Right lobe of liver (tissue), 4 donors: ENCODE data around the gene ALOX5.

Experiments
- POLR2A ChIP-seq: fragments of 450-650 bp; IDR thresholded peaks from one replicate; pipeline ENCODE4 v1.6.1; 2017; ENCODE audit warnings: antibody characterized with exemption, mild to moderate bottlenecking
- TF ChIP-seq, protein P1 (sequence below), 4 donors: fragments of 200-600 bp in 3 of 4; fragments of 450-650 bp in 1 of 4; IDR thresholded peaks; one replicate each; pipeline versions ENCODE4 v1.5.1 to v1.8.0; 2016 to 2022; ENCODE audit warnings: antibody characterized with exemption in 4 of 4, mild to moderate bottlenecking in 2 of 4
- donor health status: DM: no; HTN: no; CAD: no.
- donor health status: DM: no; HTN: no; CAD: no.
- donor health status: DM: no; HTN: yes; CAD: no.

DNA sequence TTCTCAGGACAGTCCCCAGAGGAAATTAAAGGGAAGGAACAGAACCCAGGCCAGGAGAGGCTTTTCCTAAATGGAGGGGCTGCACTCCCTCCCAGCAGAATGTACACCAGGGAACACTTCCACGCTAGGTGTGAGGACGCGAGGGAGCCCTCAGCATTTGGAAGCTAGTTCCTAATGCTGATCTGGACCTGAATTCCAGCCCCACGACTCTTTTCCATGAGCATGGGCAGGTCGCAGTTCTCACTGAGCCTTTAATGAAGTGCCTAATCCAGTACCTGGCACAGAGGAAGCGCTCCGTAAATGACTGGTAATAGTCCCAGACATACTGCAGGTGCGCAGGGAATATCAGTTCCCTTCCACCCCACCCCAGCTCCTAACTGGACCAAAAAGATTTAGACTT lies 1.1 kb downstream of the ALOX5 start:
- TF ChIP-seq POLR2A: no peak
- TF ChIP-seq, protein P1, sequence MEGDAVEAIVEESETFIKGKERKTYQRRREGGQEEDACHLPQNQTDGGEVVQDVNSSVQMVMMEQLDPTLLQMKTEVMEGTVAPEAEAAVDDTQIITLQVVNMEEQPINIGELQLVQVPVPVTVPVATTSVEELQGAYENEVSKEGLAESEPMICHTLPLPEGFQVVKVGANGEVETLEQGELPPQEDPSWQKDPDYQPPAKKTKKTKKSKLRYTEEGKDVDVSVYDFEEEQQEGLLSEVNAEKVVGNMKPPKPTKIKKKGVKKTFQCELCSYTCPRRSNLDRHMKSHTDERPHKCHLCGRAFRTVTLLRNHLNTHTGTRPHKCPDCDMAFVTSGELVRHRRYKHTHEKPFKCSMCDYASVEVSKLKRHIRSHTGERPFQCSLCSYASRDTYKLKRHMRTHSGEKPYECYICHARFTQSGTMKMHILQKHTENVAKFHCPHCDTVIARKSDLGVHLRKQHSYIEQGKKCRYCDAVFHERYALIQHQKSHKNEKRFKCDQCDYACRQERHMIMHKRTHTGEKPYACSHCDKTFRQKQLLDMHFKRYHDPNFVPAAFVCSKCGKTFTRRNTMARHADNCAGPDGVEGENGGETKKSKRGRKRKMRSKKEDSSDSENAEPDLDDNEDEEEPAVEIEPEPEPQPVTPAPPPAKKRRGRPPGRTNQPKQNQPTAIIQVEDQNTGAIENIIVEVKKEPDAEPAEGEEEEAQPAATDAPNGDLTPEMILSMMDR (IDR thresholded peaks at IDR 0.05): no peak
